Measurements from ENCODE around the gene H19.

H19 gene

GRCh38 chr11:2012440-2012839 lies 14.8 kb upstream of the H19 start:
- H3K4me1 ChIP-seq (ENCODE audit: control insufficient read depth, insufficient read depth, low read length) = no peaks in the 10 kb centered on the region
- H3K4me3 ChIP-seq (ENCODE audit: low read depth, low read length) = no peak overlapping the region
- TF ChIP-seq ZNF169 (tag by site-specific recombination; IDR thresholded peaks at IDR 0.05) (no peak), ZFP3 (tag by site-specific recombination; IDR thresholded peaks at IDR 0.05; ENCODE audit: low read depth) (no peak), WT1 (tag by site-specific recombination; IDR thresholded peaks at IDR 0.05) (no peak), ZNF670 (tag by site-specific recombination; IDR thresholded peaks at IDR 0.05; ENCODE audit: low read depth) (no peak), ZNF701 (tag by site-specific recombination; IDR thresholded peaks at IDR 0.05) (no peak), BCL11B (tag by site-specific recombination; IDR thresholded peaks at IDR 0.05; ENCODE audit: low read depth) (no peak), SP7 (tag by site-specific recombination; IDR thresholded peaks at IDR 0.05) (no peak), ZBTB7A (tag by site-specific recombination; IDR thresholded peaks at IDR 0.05; ENCODE audit: low read depth) (no peak)
- TF ChIP-seq, protein P1, sequence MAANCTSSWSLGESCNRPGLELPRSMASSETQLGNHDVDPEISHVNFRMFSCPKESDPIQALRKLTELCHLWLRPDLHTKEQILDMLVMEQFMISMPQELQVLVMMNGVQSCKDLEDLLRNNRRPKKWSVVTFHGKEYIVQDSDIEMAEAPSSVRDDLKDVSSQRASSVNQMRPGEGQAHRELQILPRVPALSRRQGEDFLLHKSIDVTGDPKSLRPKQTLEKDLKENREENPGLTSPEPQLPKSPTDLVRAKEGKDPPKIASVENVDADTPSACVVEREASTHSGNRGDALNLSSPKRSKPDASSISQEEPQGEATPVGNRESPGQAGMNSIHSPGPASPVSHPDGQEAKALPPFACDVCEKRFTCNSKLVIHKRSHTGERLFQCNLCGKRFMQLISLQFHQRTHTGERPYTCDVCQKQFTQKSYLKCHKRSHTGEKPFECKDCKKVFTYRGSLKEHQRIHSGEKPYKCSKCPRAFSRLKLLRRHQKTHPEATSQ (tag by site-specific recombination; IDR thresholded peaks at IDR 0.05) = no peak
- TF ChIP-seq, protein P2, sequence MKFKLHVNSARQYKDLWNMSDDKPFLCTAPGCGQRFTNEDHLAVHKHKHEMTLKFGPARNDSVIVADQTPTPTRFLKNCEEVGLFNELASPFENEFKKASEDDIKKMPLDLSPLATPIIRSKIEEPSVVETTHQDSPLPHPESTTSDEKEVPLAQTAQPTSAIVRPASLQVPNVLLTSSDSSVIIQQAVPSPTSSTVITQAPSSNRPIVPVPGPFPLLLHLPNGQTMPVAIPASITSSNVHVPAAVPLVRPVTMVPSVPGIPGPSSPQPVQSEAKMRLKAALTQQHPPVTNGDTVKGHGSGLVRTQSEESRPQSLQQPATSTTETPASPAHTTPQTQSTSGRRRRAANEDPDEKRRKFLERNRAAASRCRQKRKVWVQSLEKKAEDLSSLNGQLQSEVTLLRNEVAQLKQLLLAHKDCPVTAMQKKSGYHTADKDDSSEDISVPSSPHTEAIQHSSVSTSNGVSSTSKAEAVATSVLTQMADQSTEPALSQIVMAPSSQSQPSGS (tag by site-specific recombination; IDR thresholded peaks at IDR 0.05; ENCODE audit: low read depth) = no peak
- TF ChIP-seq, protein P3, sequence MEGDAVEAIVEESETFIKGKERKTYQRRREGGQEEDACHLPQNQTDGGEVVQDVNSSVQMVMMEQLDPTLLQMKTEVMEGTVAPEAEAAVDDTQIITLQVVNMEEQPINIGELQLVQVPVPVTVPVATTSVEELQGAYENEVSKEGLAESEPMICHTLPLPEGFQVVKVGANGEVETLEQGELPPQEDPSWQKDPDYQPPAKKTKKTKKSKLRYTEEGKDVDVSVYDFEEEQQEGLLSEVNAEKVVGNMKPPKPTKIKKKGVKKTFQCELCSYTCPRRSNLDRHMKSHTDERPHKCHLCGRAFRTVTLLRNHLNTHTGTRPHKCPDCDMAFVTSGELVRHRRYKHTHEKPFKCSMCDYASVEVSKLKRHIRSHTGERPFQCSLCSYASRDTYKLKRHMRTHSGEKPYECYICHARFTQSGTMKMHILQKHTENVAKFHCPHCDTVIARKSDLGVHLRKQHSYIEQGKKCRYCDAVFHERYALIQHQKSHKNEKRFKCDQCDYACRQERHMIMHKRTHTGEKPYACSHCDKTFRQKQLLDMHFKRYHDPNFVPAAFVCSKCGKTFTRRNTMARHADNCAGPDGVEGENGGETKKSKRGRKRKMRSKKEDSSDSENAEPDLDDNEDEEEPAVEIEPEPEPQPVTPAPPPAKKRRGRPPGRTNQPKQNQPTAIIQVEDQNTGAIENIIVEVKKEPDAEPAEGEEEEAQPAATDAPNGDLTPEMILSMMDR (tag by site-specific recombination; IDR thresholded peaks at IDR 0.05) = no peak
- TF ChIP-seq, protein P4, sequence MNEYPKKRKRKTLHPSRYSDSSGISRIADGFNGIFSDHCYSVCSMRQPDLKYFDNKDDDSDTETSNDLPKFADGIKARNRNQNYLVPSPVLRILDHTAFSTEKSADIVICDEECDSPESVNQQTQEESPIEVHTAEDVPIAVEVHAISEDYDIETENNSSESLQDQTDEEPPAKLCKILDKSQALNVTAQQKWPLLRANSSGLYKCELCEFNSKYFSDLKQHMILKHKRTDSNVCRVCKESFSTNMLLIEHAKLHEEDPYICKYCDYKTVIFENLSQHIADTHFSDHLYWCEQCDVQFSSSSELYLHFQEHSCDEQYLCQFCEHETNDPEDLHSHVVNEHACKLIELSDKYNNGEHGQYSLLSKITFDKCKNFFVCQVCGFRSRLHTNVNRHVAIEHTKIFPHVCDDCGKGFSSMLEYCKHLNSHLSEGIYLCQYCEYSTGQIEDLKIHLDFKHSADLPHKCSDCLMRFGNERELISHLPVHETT (tag by site-specific recombination; IDR thresholded peaks at IDR 0.05) = no peak
- no peaks in the 10 kb centered on the region for H3K9me3 ChIP-seq (ENCODE audit: control insufficient read depth, insufficient read depth, low read depth, low read length)
- no peak overlapping the region for H3K27ac ChIP-seq (ENCODE audit: extremely low read depth, low read depth, low read length)
- POLR2A ChIA-PET = no interaction called here
- H3K36me3 ChIP-seq (ENCODE audit: control insufficient read depth in 2 of 2, insufficient read depth in 1 of 2, low read length in 2 of 2) = no peaks in the 10 kb centered on the region
- CTCF ChIA-PET = no interaction called here

- ChIA-PET CTCF (interaction anchor here (4.9 kb wide), 1 partner anchor 147 kb away, joined by 50 read pairs; no protein-coding TSS in a partner anchor), POLR2A (no interaction called here)
- Histone ChIP-seq H3K9me3 (ENCODE audit: control insufficient read depth, insufficient read depth, low read depth, low read length) (no peaks in the 10 kb centered on the region), H3K36me3 (ENCODE audit: control insufficient read depth in 2 of 2, insufficient read depth in 1 of 2, low read length in 2 of 2) (no peaks in the 10 kb centered on the region), H3K4me1 (ENCODE audit: control insufficient read depth, insufficient read depth, low read length) (no peaks in the 10 kb centered on the region), H3K4me3 (ENCODE audit: low read depth, low read length) (no peak overlapping the region), H3K27ac (ENCODE audit: extremely low read depth, low read depth, low read length) (no peak overlapping the region)
- TF ChIP-seq ZNF16 (tag by site-specific recombination; IDR thresholded peaks at IDR 0.05; ENCODE audit: low read depth) = no peak
- TF ChIP-seq, protein P5, sequence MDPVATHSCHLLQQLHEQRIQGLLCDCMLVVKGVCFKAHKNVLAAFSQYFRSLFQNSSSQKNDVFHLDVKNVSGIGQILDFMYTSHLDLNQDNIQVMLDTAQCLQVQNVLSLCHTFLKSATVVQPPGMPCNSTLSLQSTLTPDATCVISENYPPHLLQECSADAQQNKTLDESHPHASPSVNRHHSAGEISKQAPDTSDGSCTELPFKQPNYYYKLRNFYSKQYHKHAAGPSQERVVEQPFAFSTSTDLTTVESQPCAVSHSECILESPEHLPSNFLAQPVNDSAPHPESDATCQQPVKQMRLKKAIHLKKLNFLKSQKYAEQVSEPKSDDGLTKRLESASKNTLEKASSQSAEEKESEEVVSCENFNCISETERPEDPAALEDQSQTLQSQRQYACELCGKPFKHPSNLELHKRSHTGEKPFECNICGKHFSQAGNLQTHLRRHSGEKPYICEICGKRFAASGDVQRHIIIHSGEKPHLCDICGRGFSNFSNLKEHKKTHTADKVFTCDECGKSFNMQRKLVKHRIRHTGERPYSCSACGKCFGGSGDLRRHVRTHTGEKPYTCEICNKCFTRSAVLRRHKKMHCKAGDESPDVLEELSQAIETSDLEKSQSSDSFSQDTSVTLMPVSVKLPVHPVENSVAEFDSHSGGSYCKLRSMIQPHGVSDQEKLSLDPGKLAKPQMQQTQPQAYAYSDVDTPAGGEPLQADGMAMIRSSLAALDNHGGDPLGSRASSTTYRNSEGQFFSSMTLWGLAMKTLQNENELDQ (tag by site-specific recombination; IDR thresholded peaks at IDR 0.05; ENCODE audit: low read depth) = no peak
- TF ChIP-seq GLI2 (tag by site-specific recombination; IDR thresholded peaks at IDR 0.05; ENCODE audit: borderline replicate concordance, low read depth) = no peak
- TF ChIP-seq ZFP69B (tag by site-specific recombination; IDR thresholded peaks at IDR 0.05) = no peak
- no peak for TF ChIP-seq ZNF677 (tag by site-specific recombination; IDR thresholded peaks at IDR 0.05)
- no peak for TF ChIP-seq KLF9 (tag by site-specific recombination; IDR thresholded peaks at IDR 0.05; ENCODE audit: low read depth)
- TF ChIP-seq ZNF596 (tag by site-specific recombination; IDR thresholded peaks at IDR 0.05) = no peak
- TF ChIP-seq YY2 (tag by site-specific recombination; IDR thresholded peaks at IDR 0.05) = no peak
- no peak for TF ChIP-seq ZNF629 (tag by site-specific recombination; IDR thresholded peaks at IDR 0.05)
- TF ChIP-seq, protein P6, sequence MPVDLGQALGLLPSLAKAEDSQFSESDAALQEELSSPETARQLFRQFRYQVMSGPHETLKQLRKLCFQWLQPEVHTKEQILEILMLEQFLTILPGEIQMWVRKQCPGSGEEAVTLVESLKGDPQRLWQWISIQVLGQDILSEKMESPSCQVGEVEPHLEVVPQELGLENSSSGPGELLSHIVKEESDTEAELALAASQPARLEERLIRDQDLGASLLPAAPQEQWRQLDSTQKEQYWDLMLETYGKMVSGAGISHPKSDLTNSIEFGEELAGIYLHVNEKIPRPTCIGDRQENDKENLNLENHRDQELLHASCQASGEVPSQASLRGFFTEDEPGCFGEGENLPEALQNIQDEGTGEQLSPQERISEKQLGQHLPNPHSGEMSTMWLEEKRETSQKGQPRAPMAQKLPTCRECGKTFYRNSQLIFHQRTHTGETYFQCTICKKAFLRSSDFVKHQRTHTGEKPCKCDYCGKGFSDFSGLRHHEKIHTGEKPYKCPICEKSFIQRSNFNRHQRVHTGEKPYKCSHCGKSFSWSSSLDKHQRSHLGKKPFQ (tag by site-specific recombination; IDR thresholded peaks at IDR 0.05) = no peak
- no peak for TF ChIP-seq ZNF843 (tag by site-specific recombination; IDR thresholded peaks at IDR 0.05)
- no peak for TF ChIP-seq TRIM28 (IDR thresholded peaks at IDR 0.05; ENCODE audit: borderline replicate concordance, low read length)
- no peak for TF ChIP-seq ZNF624 (tag by site-specific recombination; IDR thresholded peaks at IDR 0.05)
- no peak for TF ChIP-seq HOXA7 (CRISPR knock-in tag; IDR thresholded peaks at IDR 0.05; ENCODE audit: borderline replicate concordance)
- no peak for TF ChIP-seq ZNF658 (tag by site-specific recombination; IDR thresholded peaks at IDR 0.05)
- no peak for TF ChIP-seq ZNF600 (tag by site-specific recombination; IDR thresholded peaks at IDR 0.05)
These were observed 6.8 kb upstream of the H19 start for GRCh38 chr11:2004466-2004865.
